ENCODE results near the gene AMIGO3. TPM values are rescaled to one million over a fixed set of nuclear protein-coding genes. Genes with fewer than 3 reads are reported as not detected.

Gene AMIGO3
- total RNA-seq, 1 experiment from 2014 or later, result 0.32 TPM

- RAD21 ChIA-PET (ENCODE audit: low non-redundant PET in 1 of 2, low total read pairs in 2 of 2, uncharacterized antibody in 2 of 2, unreplicated experiment in 2 of 2), result no interaction called here
- no peak for ATAC-seq
These were observed 7.9 kb upstream of the AMIGO3 start for GRCh38 chr3:49727154-49727923.

More at GRCh38 chr3:49727154-49727923, 7.9 kb upstream of the AMIGO3 start:
- Histone ChIP-seq H3K9ac (ENCODE audit: low read length) (no peak overlapping the region), H2AFZ (ENCODE audit: low read depth, low read length, poor library complexity, severe bottlenecking) (no peak overlapping the region), H3K79me2 (ENCODE audit: insufficient read depth, low read length) (peaks cover 13% of the 10 kb centered on the region), H3K27ac (ENCODE audit: low read depth, low read length) (no peak overlapping the region), H3K9me3 (ENCODE audit: control insufficient read depth in 1 of 2, insufficient read depth in 1 of 2, low read depth in 1 of 2, low read length in 2 of 2) (no peaks in the 10 kb centered on the region), H3K9me2 (ENCODE audit: insufficient read depth) (no peaks in the 10 kb centered on the region), H3K4me2 (ENCODE audit: low read length) (no peak overlapping the region), H3K36me3 (ENCODE audit: control insufficient read depth in 1 of 2, insufficient read depth in 2 of 2, low read length in 2 of 2) (peaks cover 12 to 14% of the 10 kb centered on the region in 2 experiments; a peak in 3 of 4 replicates), H3K27me3 (ENCODE audit: insufficient read depth, low read length) (no peaks in the 10 kb centered on the region), H3K4me3 (replicated peaks in 1 of 2; ENCODE audit: low read depth in 1 of 2, low read length in 2 of 2) (no peak overlapping the region), H4K20me1 (ENCODE audit: insufficient read depth) (no peaks in the 10 kb centered on the region), H3K4me1 (ENCODE audit: control insufficient read depth in 1 of 2, insufficient read depth in 2 of 2, low read length in 2 of 2) (peaks cover 13 to 22% of the 10 kb centered on the region in 2 experiments; a peak in 3 of 4 replicates)
- intact Hi-C loops (cut with micrococcal nuclease), result no loop called here
- TF ChIP-seq SRF (IDR thresholded peaks at IDR 0.05; ENCODE audit: low read depth), result no peak
- TF ChIP-seq EZH2 (IDR thresholded peaks at IDR 0.05), result no peak
- no peak for TF ChIP-seq CBX3 (IDR thresholded peaks at IDR 0.05; ENCODE audit: low read depth)
- TF ChIP-seq RAD21 (IDR thresholded peaks at IDR 0.05; ENCODE audit: low read depth), result no peak
- TF ChIP-seq CEBPB (IDR thresholded peaks at IDR 0.05; ENCODE audit: low read depth), result no peak
- TF ChIP-seq MAX (IDR thresholded peaks at IDR 0.05), result no peak
- TF ChIP-seq, protein P1, sequence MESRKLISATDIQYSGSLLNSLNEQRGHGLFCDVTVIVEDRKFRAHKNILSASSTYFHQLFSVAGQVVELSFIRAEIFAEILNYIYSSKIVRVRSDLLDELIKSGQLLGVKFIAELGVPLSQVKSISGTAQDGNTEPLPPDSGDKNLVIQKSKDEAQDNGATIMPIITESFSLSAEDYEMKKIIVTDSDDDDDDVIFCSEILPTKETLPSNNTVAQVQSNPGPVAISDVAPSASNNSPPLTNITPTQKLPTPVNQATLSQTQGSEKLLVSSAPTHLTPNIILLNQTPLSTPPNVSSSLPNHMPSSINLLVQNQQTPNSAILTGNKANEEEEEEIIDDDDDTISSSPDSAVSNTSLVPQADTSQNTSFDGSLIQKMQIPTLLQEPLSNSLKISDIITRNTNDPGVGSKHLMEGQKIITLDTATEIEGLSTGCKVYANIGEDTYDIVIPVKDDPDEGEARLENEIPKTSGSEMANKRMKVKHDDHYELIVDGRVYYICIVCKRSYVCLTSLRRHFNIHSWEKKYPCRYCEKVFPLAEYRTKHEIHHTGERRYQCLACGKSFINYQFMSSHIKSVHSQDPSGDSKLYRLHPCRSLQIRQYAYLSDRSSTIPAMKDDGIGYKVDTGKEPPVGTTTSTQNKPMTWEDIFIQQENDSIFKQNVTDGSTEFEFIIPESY (IDR thresholded peaks at IDR 0.05; ENCODE audit: extremely low read depth, insufficient replicate concordance, low read length), result no peak
- POLR2A ChIA-PET, result no interaction called here
- no peak for DNase-seq (ENCODE audit: low read depth, low spot score)
- CTCF ChIA-PET, result no interaction called here
- no TSS peak for BruUV-seq (replicated peaks)

All from HCT116 (cell line).